HEK293 (cell line): ENCODE data around the gene TDG.

Experiments
- CTCF ChIA-PET: fragments of 350-600 bp; formaldehyde crosslinking; extraction: SDS; loops from one replicate; lab custom pipeline; 2021; ENCODE audit warnings: antibody characterized with exemption; lab: Yijun Ruan, JAX
- POLR2A ChIA-PET: fragments of 300-600 bp; formaldehyde crosslinking; extraction: SDS; loops from one replicate; lab custom pipeline; 2020; ENCODE audit warnings: antibody characterized with exemption, inconsistent platforms; lab: Yijun Ruan, JAX
- H3K27ac ChIP-seq: fragments of 200-500 bp; sonication (Bioruptor generic); 2 replicates; pipeline ENCODE4 v1.5.1; 2014; ENCODE audit warnings: low read depth, low read length, control low read depth, inconsistent platforms; ENCODE audit errors: extremely low read depth
- H3K36me3 ChIP-seq, 2 experiments: fragments of 200-500 bp in 1 of 2; sonication (Bioruptor generic) in 1 of 2; 1 replicate in 1 of 2; 2 replicates in 1 of 2; pipeline ENCODE4 v1.5.1; 2014 to 2017; ENCODE audit warnings: inconsistent platforms in 2 of 2, low read length in 2 of 2; ENCODE audit not compliant: control insufficient read depth in 2 of 2, insufficient read depth in 1 of 2
- H3K4me1 ChIP-seq: fragments of 200-500 bp; sonication (Bioruptor generic); 2 replicates; pipeline ENCODE4 v1.5.1; 2014; ENCODE audit warnings: mild to moderate bottlenecking, low read length, inconsistent platforms; ENCODE audit not compliant: control insufficient read depth, insufficient read depth
- H3K4me3 ChIP-seq: 2 replicates; pipeline ENCODE4 v1.5.1; 2011; ENCODE audit warnings: low read depth, mild to moderate bottlenecking, control low read depth, low read length, moderate library complexity
- H3K9me3 ChIP-seq: fragments of 200-500 bp; sonication (Bioruptor generic); 2 replicates; pipeline ENCODE4 v1.5.1; 2014; ENCODE audit warnings: low read depth, low read length, inconsistent platforms; ENCODE audit not compliant: control insufficient read depth, insufficient read depth
- BCL6B ChIP-seq: fragments of 450-650 bp; formaldehyde crosslinking; IDR thresholded peaks from 2 replicates; pipeline ENCODE4 v1.5.1; 2017; ENCODE audit warnings: missing biosample characterization, missing genetic modification characterization
- GLIS1 ChIP-seq: fragments of 450-650 bp; formaldehyde crosslinking; IDR thresholded peaks from 2 replicates; pipeline ENCODE4 v1.5.1; 2016; ENCODE audit warnings: missing biosample characterization, missing genetic modification characterization
- GLIS2 ChIP-seq: fragments of 450-650 bp; formaldehyde crosslinking; IDR thresholded peaks from 2 replicates; pipeline ENCODE4 v1.5.1; 2016; ENCODE audit warnings: missing biosample characterization, missing genetic modification characterization
- MYNN ChIP-seq: fragments of 450-650 bp; formaldehyde crosslinking; IDR thresholded peaks from 2 replicates; pipeline ENCODE4 v1.5.1; 2016; ENCODE audit warnings: missing biosample characterization, missing genetic modification characterization, borderline replicate concordance
- PRDM4 ChIP-seq: fragments of 450-650 bp; formaldehyde crosslinking; IDR thresholded peaks from 2 replicates; pipeline ENCODE4 v1.5.1; 2017; ENCODE audit warnings: missing biosample characterization, missing genetic modification characterization
- REPIN1 ChIP-seq: fragments of 450-650 bp; formaldehyde crosslinking; IDR thresholded peaks from 2 replicates; pipeline ENCODE4 v1.5.1; 2017; ENCODE audit warnings: missing biosample characterization, missing genetic modification characterization, low read depth
- SP7 ChIP-seq: fragments of 450-650 bp; formaldehyde crosslinking; IDR thresholded peaks from 2 replicates; pipeline ENCODE4 v1.5.1; 2016; ENCODE audit warnings: missing biosample characterization, missing genetic modification characterization
- YY1 ChIP-seq: fragments of 450-650 bp; formaldehyde crosslinking; IDR thresholded peaks from 2 replicates; pipeline ENCODE4 v1.5.1; 2018; ENCODE audit warnings: missing biosample characterization, missing genetic modification characterization
- ZBTB1 ChIP-seq: fragments of 450-650 bp; formaldehyde crosslinking; IDR thresholded peaks from 2 replicates; pipeline ENCODE4 v1.5.1; 2016; ENCODE audit warnings: missing biosample characterization, missing genetic modification characterization
- ZBTB17 ChIP-seq: fragments of 450-650 bp; formaldehyde crosslinking; IDR thresholded peaks from 2 replicates; pipeline ENCODE4 v1.5.1; 2016; ENCODE audit warnings: missing biosample characterization, missing genetic modification characterization
- ZFP69B ChIP-seq: fragments of 450-650 bp; formaldehyde crosslinking; IDR thresholded peaks from 2 replicates; pipeline ENCODE4 v1.5.1; 2016; ENCODE audit warnings: missing biosample characterization, missing genetic modification characterization
- ZNF146 ChIP-seq: fragments of 450-650 bp; formaldehyde crosslinking; IDR thresholded peaks from 2 replicates; pipeline ENCODE4 v1.5.1; 2016; ENCODE audit warnings: missing biosample characterization, missing genetic modification characterization
- ZNF169 ChIP-seq: fragments of 450-650 bp; formaldehyde crosslinking; IDR thresholded peaks from 2 replicates; pipeline ENCODE4 v1.5.1; 2016; ENCODE audit warnings: missing biosample characterization, missing genetic modification characterization
- ZNF26 ChIP-seq: fragments of 450-650 bp; formaldehyde crosslinking; IDR thresholded peaks from 2 replicates; pipeline ENCODE4 v1.5.1; 2016; ENCODE audit warnings: missing biosample characterization, missing genetic modification characterization
- ZNF274 ChIP-seq, 2 experiments: fragments of 200-500 bp in 1 of 2; fragments of 450-650 bp in 1 of 2; sonication (Bioruptor generic) in 1 of 2; formaldehyde crosslinking in 1 of 2; IDR thresholded peaks; 2 replicates each; pipeline versions ENCODE4 v1.5.1 to v1.6.1; 2014 to 2016; ENCODE audit warnings: borderline replicate concordance in 1 of 2, inconsistent platforms in 1 of 2, low read length in 1 of 2, missing biosample characterization in 1 of 2, missing genetic modification characterization in 1 of 2
- ZNF302 ChIP-seq: fragments of 450-650 bp; formaldehyde crosslinking; IDR thresholded peaks from 2 replicates; pipeline ENCODE4 v1.5.1; 2016; ENCODE audit warnings: missing biosample characterization, missing genetic modification characterization, low read depth
- ZNF350 ChIP-seq: fragments of 450-650 bp; formaldehyde crosslinking; IDR thresholded peaks from 2 replicates; pipeline ENCODE4 v1.5.0; 2017; ENCODE audit warnings: missing biosample characterization, mild to moderate bottlenecking, missing genetic modification characterization
- ZNF449 ChIP-seq: fragments of 450-650 bp; formaldehyde crosslinking; IDR thresholded peaks from 2 replicates; pipeline ENCODE4 v1.5.1; 2017; ENCODE audit warnings: missing biosample characterization, mild to moderate bottlenecking, missing genetic modification characterization, moderate library complexity
- ZNF513 ChIP-seq: fragments of 450-650 bp; IDR thresholded peaks from 2 replicates; pipeline ENCODE4 v1.5.1; 2018; ENCODE audit warnings: missing biosample characterization, missing genetic modification characterization
- ZNF610 ChIP-seq: fragments of 450-650 bp; formaldehyde crosslinking; IDR thresholded peaks from 2 replicates; pipeline ENCODE4 v1.5.1; 2016; ENCODE audit warnings: missing biosample characterization, missing genetic modification characterization, borderline replicate concordance
- ZNF645 ChIP-seq: fragments of 450-650 bp; formaldehyde crosslinking; IDR thresholded peaks from 2 replicates; pipeline ENCODE4; 2016; ENCODE audit warnings: missing biosample characterization, missing genetic modification characterization
- ZNF701 ChIP-seq: fragments of 450-650 bp; formaldehyde crosslinking; IDR thresholded peaks from 2 replicates; pipeline ENCODE4 v1.5.1; 2016; ENCODE audit warnings: missing biosample characterization, missing genetic modification characterization
- ZNF747 ChIP-seq: fragments of 450-650 bp; formaldehyde crosslinking; IDR thresholded peaks from 2 replicates; pipeline ENCODE4 v1.5.1; 2016; ENCODE audit warnings: missing biosample characterization, missing genetic modification characterization
- TF ChIP-seq, protein P1 (sequence below): fragments of 450-650 bp; formaldehyde crosslinking; IDR thresholded peaks from 2 replicates; pipeline ENCODE4 v1.5.1; 2016; ENCODE audit warnings: missing biosample characterization, missing genetic modification characterization

Gene TDG

DNA sequence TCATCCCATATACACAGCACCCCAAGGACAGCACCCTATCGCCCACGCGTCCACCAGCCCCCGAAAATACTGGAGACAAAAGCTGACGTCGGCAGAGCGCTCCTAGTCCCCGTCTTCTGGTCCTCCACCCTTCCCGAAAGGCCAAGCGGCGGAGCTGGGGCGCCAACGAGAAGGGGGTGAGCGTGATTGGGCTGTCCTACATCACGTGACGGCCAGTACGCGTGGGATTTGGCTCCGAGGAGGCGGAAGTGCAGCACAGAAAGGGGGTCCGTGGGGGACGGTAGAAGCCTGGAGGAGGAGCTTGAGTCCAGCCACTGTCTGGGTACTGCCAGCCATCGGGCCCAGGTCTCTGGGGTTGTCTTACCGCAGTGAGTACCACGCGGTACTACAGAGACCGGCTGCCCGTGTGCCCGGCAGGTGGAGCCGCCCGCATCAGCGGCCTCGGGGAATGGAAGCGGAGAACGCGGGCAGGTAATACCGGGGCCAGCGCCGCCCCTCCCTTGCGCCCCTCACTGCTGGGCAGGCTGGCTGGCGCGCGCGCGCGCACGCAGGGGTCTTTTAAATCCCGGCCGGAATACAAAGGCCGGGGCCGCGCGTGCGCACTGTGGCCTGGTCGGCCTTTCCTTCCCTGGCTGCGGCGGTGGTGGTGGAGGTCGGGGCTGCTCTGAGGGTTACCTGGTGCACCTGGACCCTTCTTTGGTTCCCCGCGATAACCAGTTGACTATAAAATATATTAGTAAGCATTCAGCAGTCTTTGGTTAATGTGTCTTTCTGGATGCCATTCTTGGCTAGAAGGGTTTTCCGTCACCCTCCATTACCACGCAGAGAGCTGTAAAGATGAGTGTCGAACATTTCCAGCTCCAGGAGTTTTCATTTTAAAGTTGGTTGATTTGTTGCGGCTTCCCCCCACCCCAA lies at the start of gene TDG:
TSS of gene TDG (plus strand) at position 283 of the 915 bp plus-strand sequence. CDS start at position 449, 166 bp downstream.
- ChIA-PET POLR2A (interaction anchor here (0.6 to 4.1 kb wide), 25 partner anchors 9 to 1141 kb away, joined by 3 to 80 read pairs (median 6); partner anchors contain the start of genes GLT8D2, HCFC2, HSP90B1 and NFYB), CTCF (interaction anchor here (0.7 to 1.4 kb wide), 4 partner anchors 17 to 93 kb away, joined by 3 to 4 read pairs (median 4); no protein-coding TSS in a partner anchor)
- Histone ChIP-seq H3K9me3 (no peaks in the 10 kb centered on the region), H3K4me3 (peak within 1 kb of the TSS; percentile 83), H3K4me1 (peaks cover 7% of the 10 kb centered on the region), H3K27ac (peak within 1 kb of the TSS; percentile 68), H3K36me3 (peaks cover 5 to 29% of the 10 kb centered on the region in 2 experiments; a peak in 2 of 3 replicates)
- peak; percentile 85 for TF ChIP-seq SP7 (tag by site-specific recombination)
- no peak for TF ChIP-seq ZNF302 (tag by site-specific recombination)
- peak; percentile 84 for TF ChIP-seq ZBTB17
- TF ChIP-seq ZNF274 (IDR thresholded peaks at IDR 0.05; ENCODE audit: low read length) = no peak
- TF ChIP-seq ZNF274 (tag by site-specific recombination; IDR thresholded peaks at IDR 0.05; ENCODE audit: borderline replicate concordance) = no peak
- no peak; the same call in 1 of the 2 replicates for TF ChIP-seq PRDM4 (tag by site-specific recombination)
- TF ChIP-seq, protein P1, sequence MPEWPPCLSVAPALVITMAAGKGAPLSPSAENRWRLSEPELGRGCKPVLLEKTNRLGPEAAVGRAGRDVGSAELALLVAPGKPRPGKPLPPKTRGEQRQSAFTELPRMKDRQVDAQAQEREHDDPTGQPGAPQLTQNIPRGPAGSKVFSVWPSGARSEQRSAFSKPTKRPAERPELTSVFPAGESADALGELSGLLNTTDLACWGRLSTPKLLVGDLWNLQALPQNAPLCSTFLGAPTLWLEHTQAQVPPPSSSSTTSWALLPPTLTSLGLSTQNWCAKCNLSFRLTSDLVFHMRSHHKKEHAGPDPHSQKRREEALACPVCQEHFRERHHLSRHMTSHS (tag by site-specific recombination) = no peak
- peak; percentile 31; the same call in 1 of the 2 replicates for TF ChIP-seq ZFP69B
- TF ChIP-seq ZNF169 (tag by site-specific recombination) = no peak
- no peak for TF ChIP-seq ZNF513
- TF ChIP-seq ZNF449 (tag by site-specific recombination) = 0 out of 2 replicates have a peak, but pooled peaks have one; percentile 20
- TF ChIP-seq YY1 = peak; percentile 64; the same call in 1 of the 2 replicates
- no peak for TF ChIP-seq ZNF645 (tag by site-specific recombination)
- 0 out of 2 replicates have a peak, but pooled peaks have one; percentile 36 for TF ChIP-seq ZBTB1
- peak; percentile 80 for TF ChIP-seq ZNF610 (tag by site-specific recombination)
- TF ChIP-seq GLIS2 = peak; percentile 96
- no peak for TF ChIP-seq BCL6B
- TF ChIP-seq ZNF146 (tag by site-specific recombination) = 0 out of 2 replicates have a peak, but pooled peaks have one; percentile 14
- peak; percentile 91 for TF ChIP-seq GLIS1
- TF ChIP-seq MYNN (tag by site-specific recombination) = peak; percentile 70; the same call in 1 of the 2 replicates
- no peak for TF ChIP-seq ZNF747 (tag by site-specific recombination)
- no peak for TF ChIP-seq ZNF26 (tag by site-specific recombination)
- peak; percentile 79; the same call in 1 of the 2 replicates for TF ChIP-seq REPIN1 (tag by site-specific recombination)
- TF ChIP-seq ZNF701 (tag by site-specific recombination) = no peak
- TF ChIP-seq ZNF350 (tag by site-specific recombination) = no peak
